DMS53 (cell line): Measurements from ENCODE around the gene HTRA1.
A peak's percentile ranks its signal among the peaks of the same experiment; 100 is the strongest.

Source experiments
- DNase-seq: peaks from one replicate; lab custom pipeline; 2025; lab: John Stamatoyannopoulos, UW

The HTRA1 gene

GRCh38 chr10:122495406-122496340 lies 34.3 kb downstream of the HTRA1 start:
- peak; percentile 84 for DNase-seq

- DNase-seq, result no peak
These were observed 35.9 kb downstream of the HTRA1 start for GRCh38 chr10:122497241-122497640.

- DNase-seq, result no peak
These were observed 37.2 kb downstream of the HTRA1 start for GRCh38 chr10:122498521-122498920.

- no peak for DNase-seq
These were observed 37.7 kb downstream of the HTRA1 start for GRCh38 chr10:122499012-122499411.

GRCh38 chr10:122499491-122499941 lies 38.2 kb downstream of the HTRA1 start:
- DNase-seq, result no peak

- DNase-seq, result no peak
These were observed 38.8 kb downstream of the HTRA1 start for GRCh38 chr10:122500194-122500593.

GRCh38 chr10:122500726-122501125 lies 39.4 kb downstream of the HTRA1 start:
- no peak for DNase-seq

GRCh38 chr10:122503012-122503411 lies 41.7 kb downstream of the HTRA1 start:
- no peak for DNase-seq

- DNase-seq, result no peak
These were observed 42.7 kb downstream of the HTRA1 start for GRCh38 chr10:122503886-122504609.

GRCh38 chr10:122504610-122504950 lies 43.2 kb downstream of the HTRA1 start:
- peak; percentile 91 for DNase-seq

- DNase-seq, result no peak
These were observed 43.7 kb downstream of the HTRA1 start for GRCh38 chr10:122505011-122505410.

- no peak for DNase-seq
These were observed 44.7 kb downstream of the HTRA1 start for GRCh38 chr10:122505885-122506645.

GRCh38 chr10:122507616-122508015 lies 46.3 kb downstream of the HTRA1 start:
- no peak for DNase-seq

GRCh38 chr10:122508021-122508420 lies 46.7 kb downstream of the HTRA1 start:
- DNase-seq, result no peak

- DNase-seq, result no peak
These were observed 48.0 kb downstream of the HTRA1 start for GRCh38 chr10:122509323-122509722.

- DNase-seq, result no peak
These were observed 49.0 kb downstream of the HTRA1 start for GRCh38 chr10:122510326-122510725.

- DNase-seq, result no peak
These were observed 49.4 kb downstream of the HTRA1 start for GRCh38 chr10:122510736-122511135.

GRCh38 chr10:122513053-122513452 lies 51.7 kb downstream of the HTRA1 start:
- DNase-seq, result no peak

GRCh38 chr10:122514045-122514840 lies 52.9 kb downstream of the HTRA1 start:
- DNase-seq, result no peak

GRCh38 chr10:122515022-122515424 lies 53.7 kb downstream of the HTRA1 start:
- no peak for DNase-seq

GRCh38 chr10:122515588-122516231 lies 54.4 kb downstream of the HTRA1 start:
- DNase-seq, result no peak
